HFFc6 (cell line): ENCODE measurements around the gene TNFRSF19. TPM values are rescaled to one million over a fixed set of nuclear protein-coding genes. Genes with fewer than 3 reads are reported as not detected.

Experiments
- DNase-seq: peaks from one replicate; pipeline ENCODE4 v3.0.0-alpha.2; 2018
- H3K27ac Mint-ChIP-seq: 2 replicates; pipeline ENCODE4 v1.8.0; 2020; ENCODE audit warnings: mild to moderate bottlenecking, mixed read lengths
- H3K27me3 Mint-ChIP-seq: 2 replicates; pipeline ENCODE4 v1.8.0; 2021; ENCODE audit warnings: mild to moderate bottlenecking, moderate library complexity, mixed read lengths; ENCODE audit not compliant: insufficient read depth
- H3K36me3 Mint-ChIP-seq: 2 replicates; pipeline ENCODE4 v1.8.0; 2021; ENCODE audit warnings: low read depth, mixed read lengths
- H3K4me1 Mint-ChIP-seq: 2 replicates; pipeline ENCODE4 v1.8.0; 2020; ENCODE audit warnings: low read depth, mixed read lengths
- H3K4me3 Mint-ChIP-seq: 2 replicates; pipeline ENCODE4 v1.8.0; 2020; ENCODE audit warnings: mild to moderate bottlenecking, moderate library complexity, mixed read lengths
- H3K9me3 Mint-ChIP-seq: 2 replicates; pipeline ENCODE4 v1.8.0; 2020; ENCODE audit warnings: mild to moderate bottlenecking, mixed read lengths
- CTCF ChIP-seq: fragments of 200-600 bp; sonication (generic); IDR thresholded peaks from 2 replicates; pipeline ENCODE4 v1.5.0; 2021; ENCODE audit warnings: antibody characterized with exemption, mild to moderate bottlenecking
- total RNA-seq, 6 experiments: library from RNA; stranded (reverse); fragmentation: NEBNext Ultra II Directional; extraction: Animal tissue kit (Norgen Biotek cat#: 25700); gene quantifications; 2 replicates in 1 of 6; 3 replicates in 5 of 6; pipeline ENCODE4 v1.2.3, GENCODE V29; 2021

Gene TNFRSF19
- total RNA-seq, 6 experiments from 2014 or later = 5.9 to 10.1 (median 8.7) TPM

- no peaks in the 10 kb centered on the region for H3K27me3 Mint-ChIP-seq
- no peaks in the 10 kb centered on the region for H3K9me3 Mint-ChIP-seq
- no peak overlapping the region for H3K27ac Mint-ChIP-seq
- peaks cover 26% of the 10 kb centered on the region for H3K4me1 Mint-ChIP-seq
- H3K36me3 Mint-ChIP-seq = no peaks in the 10 kb centered on the region
- TF ChIP-seq CTCF = no peak
- no peak overlapping the region for H3K4me3 Mint-ChIP-seq
- no peak for DNase-seq
Observed at GRCh38 chr13:23544668-23545067, 25.5 kb upstream of the TNFRSF19 start.

DNA sequence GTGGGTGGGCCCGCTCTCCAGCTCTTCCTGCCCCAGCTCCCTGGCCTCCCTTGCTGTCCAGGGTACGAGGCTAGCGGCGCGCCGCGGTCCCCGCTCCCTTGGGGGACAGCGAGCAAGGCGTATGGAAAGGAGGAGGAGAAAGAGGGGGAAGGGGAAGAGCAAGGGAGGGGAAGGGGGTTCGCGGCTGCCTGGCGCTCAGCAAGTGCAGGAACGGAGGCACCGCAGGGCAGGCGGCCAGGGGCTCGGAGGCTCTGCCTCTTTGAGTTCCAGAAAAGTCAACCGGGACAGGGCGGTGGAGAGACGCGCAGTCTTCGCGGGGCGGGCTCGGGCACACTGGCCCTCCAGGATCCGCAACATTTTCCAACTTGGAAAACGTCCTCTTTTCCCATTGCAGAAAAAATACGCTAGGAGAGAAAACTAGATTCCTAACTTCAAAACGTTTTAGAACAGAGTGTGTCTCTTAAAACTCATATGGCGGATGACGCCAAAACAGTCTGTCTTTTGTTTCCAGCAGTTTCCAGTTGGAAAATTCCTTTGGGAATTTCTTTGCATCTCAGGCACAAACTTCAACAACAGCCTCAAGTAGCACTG lies 23.1 kb upstream of the TNFRSF19 start:
- no peak for TF ChIP-seq CTCF
- H3K9me3 Mint-ChIP-seq = no peaks in the 10 kb centered on the region
- no peaks in the 10 kb centered on the region for H3K36me3 Mint-ChIP-seq
- H3K27ac Mint-ChIP-seq = peak overlapping the region; percentile 93
- H3K4me1 Mint-ChIP-seq = peaks cover 15% of the 10 kb centered on the region
- H3K4me3 Mint-ChIP-seq = peak overlapping the region; percentile 96
- H3K27me3 Mint-ChIP-seq = peaks cover 2% of the 10 kb centered on the region; the same call in 1 of the 2 replicates
- DNase-seq = no peak

DNA sequence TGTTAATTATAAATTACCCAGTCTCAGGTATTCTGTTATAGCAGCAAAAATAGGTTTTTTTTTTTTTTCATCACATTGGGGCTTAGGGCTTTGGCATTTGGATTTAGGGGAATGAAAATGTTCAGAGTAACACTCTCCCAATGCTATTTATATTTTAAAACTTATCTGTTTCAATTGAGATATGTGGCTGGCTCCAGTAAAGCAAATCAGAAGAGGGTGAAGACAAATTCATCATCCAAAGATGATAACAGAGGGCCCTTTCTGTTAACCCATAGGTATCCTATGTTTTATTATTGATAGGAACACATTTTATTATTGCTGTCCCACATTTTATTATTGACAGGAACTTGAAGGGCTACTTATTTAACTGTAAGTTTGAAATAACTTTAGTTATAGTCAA lies 20.5 kb upstream of the TNFRSF19 start:
- DNase-seq = no peak
- Mint-ChIP-seq H3K4me3 (no peak overlapping the region), H3K27me3 (peaks cover 2% of the 10 kb centered on the region; the same call in 1 of the 2 replicates), H3K9me3 (no peaks in the 10 kb centered on the region), H3K27ac (no peak overlapping the region), H3K36me3 (no peaks in the 10 kb centered on the region), H3K4me1 (peaks cover 23% of the 10 kb centered on the region)
- no peak for TF ChIP-seq CTCF

DNA sequence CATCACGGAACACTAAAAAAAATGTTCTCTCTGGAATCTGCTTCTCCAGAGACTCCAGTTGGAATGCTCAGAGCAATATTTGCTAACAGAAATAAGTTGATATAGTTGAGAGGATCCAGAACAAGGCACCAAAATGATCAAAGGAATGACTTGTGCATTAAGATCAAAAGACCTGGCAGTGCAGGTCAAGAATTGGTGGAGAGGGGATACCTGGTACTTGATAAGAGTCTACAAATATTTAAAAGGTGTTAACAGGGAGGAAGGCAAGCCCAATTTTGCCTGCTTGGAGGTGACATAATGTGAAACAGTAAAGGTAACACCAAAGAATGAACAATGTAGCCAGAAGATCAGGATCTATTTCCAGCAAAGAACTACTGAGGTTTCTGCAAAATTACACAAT lies 20.0 kb upstream of the TNFRSF19 start:
- Mint-ChIP-seq H3K4me1 (peaks cover 23% of the 10 kb centered on the region), H3K27ac (no peak overlapping the region), H3K4me3 (no peak overlapping the region), H3K27me3 (peaks cover 2% of the 10 kb centered on the region; the same call in 1 of the 2 replicates), H3K36me3 (no peaks in the 10 kb centered on the region), H3K9me3 (no peaks in the 10 kb centered on the region)
- no peak for DNase-seq
- no peak for TF ChIP-seq CTCF

GRCh38 chr13:23551213-23552008 lies 18.8 kb upstream of the TNFRSF19 start:
- H3K4me3 Mint-ChIP-seq = no peak overlapping the region
- peaks cover 2% of the 10 kb centered on the region; the same call in 1 of the 2 replicates for H3K27me3 Mint-ChIP-seq
- no peak for DNase-seq
- H3K36me3 Mint-ChIP-seq = no peaks in the 10 kb centered on the region
- H3K9me3 Mint-ChIP-seq = no peaks in the 10 kb centered on the region
- H3K4me1 Mint-ChIP-seq = peaks cover 22% of the 10 kb centered on the region
- TF ChIP-seq CTCF = no peak
- H3K27ac Mint-ChIP-seq = no peak overlapping the region
